ENCODE data around the gene PRKN.

DNA sequence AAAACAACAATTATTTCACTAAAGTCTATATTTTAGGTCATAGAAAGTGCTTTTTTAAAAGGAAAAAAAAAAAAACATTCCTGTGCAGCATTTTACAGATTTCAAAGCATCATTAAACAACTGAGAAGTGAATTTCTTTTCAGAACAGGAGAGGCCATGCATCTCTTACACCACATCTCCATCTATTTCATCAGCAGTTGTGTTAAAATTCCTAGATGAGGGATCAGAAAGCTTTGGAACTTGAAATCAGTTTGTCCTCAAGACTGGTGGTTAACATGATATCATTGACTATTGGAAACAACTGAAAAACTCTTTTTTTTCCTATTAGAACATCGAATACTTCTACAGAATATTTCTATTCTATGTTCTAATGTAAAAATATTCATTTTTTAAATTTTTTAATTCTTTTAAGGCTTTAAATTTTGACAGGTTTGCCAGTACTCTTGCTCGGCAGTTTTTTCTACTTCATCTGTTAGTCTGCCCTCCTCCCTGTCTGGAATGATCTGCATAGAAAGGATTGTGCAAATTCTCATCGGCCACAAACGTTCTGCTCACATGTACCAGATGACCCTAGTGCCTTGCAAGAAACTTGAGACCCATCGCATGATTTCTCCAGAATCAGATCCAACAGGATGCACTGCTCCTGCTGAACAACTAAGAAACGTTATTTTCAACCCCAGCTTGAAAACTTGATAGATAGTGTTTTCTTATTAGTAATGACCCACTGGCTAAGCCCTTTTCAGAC lies 1042.7 kb downstream of the PRKN start:
- TF ChIP-seq, protein P1, sequence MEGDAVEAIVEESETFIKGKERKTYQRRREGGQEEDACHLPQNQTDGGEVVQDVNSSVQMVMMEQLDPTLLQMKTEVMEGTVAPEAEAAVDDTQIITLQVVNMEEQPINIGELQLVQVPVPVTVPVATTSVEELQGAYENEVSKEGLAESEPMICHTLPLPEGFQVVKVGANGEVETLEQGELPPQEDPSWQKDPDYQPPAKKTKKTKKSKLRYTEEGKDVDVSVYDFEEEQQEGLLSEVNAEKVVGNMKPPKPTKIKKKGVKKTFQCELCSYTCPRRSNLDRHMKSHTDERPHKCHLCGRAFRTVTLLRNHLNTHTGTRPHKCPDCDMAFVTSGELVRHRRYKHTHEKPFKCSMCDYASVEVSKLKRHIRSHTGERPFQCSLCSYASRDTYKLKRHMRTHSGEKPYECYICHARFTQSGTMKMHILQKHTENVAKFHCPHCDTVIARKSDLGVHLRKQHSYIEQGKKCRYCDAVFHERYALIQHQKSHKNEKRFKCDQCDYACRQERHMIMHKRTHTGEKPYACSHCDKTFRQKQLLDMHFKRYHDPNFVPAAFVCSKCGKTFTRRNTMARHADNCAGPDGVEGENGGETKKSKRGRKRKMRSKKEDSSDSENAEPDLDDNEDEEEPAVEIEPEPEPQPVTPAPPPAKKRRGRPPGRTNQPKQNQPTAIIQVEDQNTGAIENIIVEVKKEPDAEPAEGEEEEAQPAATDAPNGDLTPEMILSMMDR (IDR thresholded peaks at IDR 0.05 in 8 of 11, conservative IDR thresholded peaks at IDR 0.05 in 3 of 11), result no peak
- no peak for TF ChIP-seq POLR2A (IDR thresholded peaks at IDR 0.05)
- no peak for TF ChIP-seq POLR2AphosphoS5 (IDR thresholded peaks at IDR 0.05)
